ENCODE data around the gene GAB3. TPM values are rescaled to one million over a fixed set of nuclear protein-coding genes. Genes with fewer than 3 reads are reported as not detected.

The GAB3 gene
- total RNA-seq, 1 experiment from 2014 or later, result 0.69 TPM

- no peak for DNase-seq (ENCODE audit: low read depth, low spot score)
- no peak overlapping the region for H3K27ac ChIP-seq (ENCODE audit: low read depth, low read length)
- H3K4me1 ChIP-seq (ENCODE audit: control insufficient read depth in 1 of 2, insufficient read depth in 2 of 2, low read length in 2 of 2), result no peaks in the 10 kb centered on the region
These were observed 16.7 kb downstream of the GAB3 start for GRCh38 chrX:154734061-154734781.

More at GRCh38 chrX:154734061-154734781, 16.7 kb downstream of the GAB3 start:
- Histone ChIP-seq H3K27me3 (ENCODE audit: insufficient read depth, low read length) (no peaks in the 10 kb centered on the region), H3K79me2 (ENCODE audit: insufficient read depth, low read length) (no peaks in the 10 kb centered on the region), H3K9me2 (ENCODE audit: insufficient read depth) (no peaks in the 10 kb centered on the region), H3K36me3 (ENCODE audit: control insufficient read depth in 1 of 2, insufficient read depth in 2 of 2, low read length in 2 of 2) (no peaks in the 10 kb centered on the region), H3K4me2 (ENCODE audit: low read length) (no peak overlapping the region), H4K20me1 (ENCODE audit: insufficient read depth) (no peaks in the 10 kb centered on the region), H3K9me3 (ENCODE audit: control insufficient read depth in 1 of 2, insufficient read depth in 1 of 2, low read depth in 1 of 2, low read length in 2 of 2) (no peaks in the 10 kb centered on the region), H3K9ac (ENCODE audit: low read length) (no peak overlapping the region), H3K4me3 (replicated peaks in 1 of 2; ENCODE audit: low read depth in 1 of 2, low read length in 2 of 2) (no peak overlapping the region), H2AFZ (ENCODE audit: low read depth, low read length, poor library complexity, severe bottlenecking) (no peak overlapping the region)
- ChIA-PET POLR2A (no interaction called here), CTCF (interaction anchor here (2.2 kb wide), 1 partner anchor 14 kb away, joined by 6 read pairs; no protein-coding TSS in a partner anchor), RAD21 (ENCODE audit: low non-redundant PET in 1 of 2, low total read pairs in 2 of 2, uncharacterized antibody in 2 of 2, unreplicated experiment in 2 of 2) (no interaction called here)
- TF ChIP-seq SIN3A (IDR thresholded peaks at IDR 0.05; ENCODE audit: low read depth) (no peak), FOSL1 (IDR thresholded peaks at IDR 0.05; ENCODE audit: low read depth) (no peak), RAD21 (IDR thresholded peaks at IDR 0.05; ENCODE audit: low read depth) (no peak), EZH2 (IDR thresholded peaks at IDR 0.05) (no peak), EZH2phosphoT487 (IDR thresholded peaks at IDR 0.05; ENCODE audit: borderline replicate concordance) (no peak), SRF (IDR thresholded peaks at IDR 0.05; ENCODE audit: low read depth) (no peak), JUND (IDR thresholded peaks at IDR 0.05) (no peak), CEBPB (IDR thresholded peaks at IDR 0.05; ENCODE audit: low read depth) (no peak), YY1 (IDR thresholded peaks at IDR 0.05; ENCODE audit: extremely low read depth, insufficient replicate concordance, low read depth, low read length) (no peak)
- TF ChIP-seq, protein P1, sequence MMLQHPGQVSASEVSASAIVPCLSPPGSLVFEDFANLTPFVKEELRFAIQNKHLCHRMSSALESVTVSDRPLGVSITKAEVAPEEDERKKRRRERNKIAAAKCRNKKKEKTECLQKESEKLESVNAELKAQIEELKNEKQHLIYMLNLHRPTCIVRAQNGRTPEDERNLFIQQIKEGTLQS (IDR thresholded peaks at IDR 0.05), result no peak
- TF ChIP-seq, protein P2, sequence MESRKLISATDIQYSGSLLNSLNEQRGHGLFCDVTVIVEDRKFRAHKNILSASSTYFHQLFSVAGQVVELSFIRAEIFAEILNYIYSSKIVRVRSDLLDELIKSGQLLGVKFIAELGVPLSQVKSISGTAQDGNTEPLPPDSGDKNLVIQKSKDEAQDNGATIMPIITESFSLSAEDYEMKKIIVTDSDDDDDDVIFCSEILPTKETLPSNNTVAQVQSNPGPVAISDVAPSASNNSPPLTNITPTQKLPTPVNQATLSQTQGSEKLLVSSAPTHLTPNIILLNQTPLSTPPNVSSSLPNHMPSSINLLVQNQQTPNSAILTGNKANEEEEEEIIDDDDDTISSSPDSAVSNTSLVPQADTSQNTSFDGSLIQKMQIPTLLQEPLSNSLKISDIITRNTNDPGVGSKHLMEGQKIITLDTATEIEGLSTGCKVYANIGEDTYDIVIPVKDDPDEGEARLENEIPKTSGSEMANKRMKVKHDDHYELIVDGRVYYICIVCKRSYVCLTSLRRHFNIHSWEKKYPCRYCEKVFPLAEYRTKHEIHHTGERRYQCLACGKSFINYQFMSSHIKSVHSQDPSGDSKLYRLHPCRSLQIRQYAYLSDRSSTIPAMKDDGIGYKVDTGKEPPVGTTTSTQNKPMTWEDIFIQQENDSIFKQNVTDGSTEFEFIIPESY (IDR thresholded peaks at IDR 0.05; ENCODE audit: extremely low read depth, insufficient replicate concordance, low read length), result no peak
- intact Hi-C loops (cut with micrococcal nuclease), result no loop called here
- BruUV-seq (replicated peaks), result no TSS peak
- no peak for ATAC-seq

Data from HCT116 (cell line).